ENCODE measurements around the gene ELMO1. TPM values are rescaled to one million over a fixed set of nuclear protein-coding genes. Genes with fewer than 3 reads are reported as not detected.

Gene ELMO1
- total and polyA plus RNA-seq, 11 donors: 6.9 to 38.6 (median 14.7) TPM

GRCh38 chr7:36929791-36930190 lies 518.9 kb downstream of the ELMO1 start:
- Histone ChIP-seq H3K36me3 (no peaks in the 10 kb centered on the region), H3K27ac (no peak overlapping the region), H3K9me3 (peaks cover 0 to 18% (median 0%) of the 10 kb centered on the region in 12 donors), H3K4me1 (no peaks in the 10 kb centered on the region), H3K27me3 (no peaks in the 10 kb centered on the region), H3K4me3 (no peak overlapping the region)
- no peak for TF ChIP-seq POLR2A (IDR thresholded peaks at IDR 0.05)
- no peak for TF ChIP-seq CTCF (IDR thresholded peaks at IDR 0.05)
- intact Hi-C loops (cut with DNase I): no loop called here
- WGBS, 4 donors: 82 to 87% (median 84%) methylated on average over 4 of the region's 4 CpGs
- DNase-seq: no peak
- ATAC-seq: no peak

- intact Hi-C loops (cut with DNase I): no loop called here
- WGBS, 4 donors: 88 to 96% (median 92%) methylated on average over 1 to 2 of the region's 2 CpGs
- Histone ChIP-seq H3K9me3 (peaks cover 0 to 8% (median 0%) of the 10 kb centered on the region in 12 donors), H3K27me3 (no peaks in the 10 kb centered on the region), H3K27ac (no peak overlapping the region), H3K4me1 (peaks cover 0 to 3% (median 0%) of the 10 kb centered on the region in 12 donors), H3K36me3 (no peaks in the 10 kb centered on the region), H3K4me3 (no peak overlapping the region)
- ATAC-seq (no peak), DNase-seq (no peak)
- TF ChIP-seq CTCF (IDR thresholded peaks at IDR 0.05): no peak
- TF ChIP-seq POLR2A (IDR thresholded peaks at IDR 0.05): no peak
Observed at GRCh38 chr7:36928718-36929117, 519.9 kb downstream of the ELMO1 start.

DNA sequence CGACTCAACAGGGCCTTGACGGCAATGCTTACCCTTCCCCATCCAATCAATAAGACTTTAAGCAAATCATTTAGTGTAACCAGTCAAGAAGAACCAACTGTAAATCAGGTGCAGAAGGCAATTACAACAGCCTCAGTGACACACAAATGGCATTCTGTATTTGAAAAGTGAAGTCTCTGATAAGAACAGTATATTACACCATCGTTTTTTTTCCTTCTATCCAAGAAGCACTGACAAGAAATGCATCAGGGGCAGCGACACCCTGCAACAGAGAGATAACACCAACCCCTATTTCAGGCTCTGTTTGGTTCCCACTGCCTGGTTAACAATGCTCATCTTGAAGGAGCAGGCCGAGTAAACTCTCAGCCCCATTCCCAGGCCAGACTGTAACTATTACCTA lies 520.4 kb downstream of the ELMO1 start:
- intact Hi-C loops (cut with DNase I): no loop called here
- ATAC-seq (no peak), DNase-seq (no peak)
- WGBS, 4 donors: 76 to 88% (median 82%) methylated on average over 5 of the region's 5 CpGs
- Histone ChIP-seq H3K4me1 (peaks cover 0 to 7% (median 0%) of the 10 kb centered on the region in 12 donors), H3K9me3 (peaks cover 0 to 8% (median 0%) of the 10 kb centered on the region in 12 donors), H3K27ac (no peak overlapping the region), H3K36me3 (no peaks in the 10 kb centered on the region), H3K27me3 (no peaks in the 10 kb centered on the region), H3K4me3 (no peak overlapping the region)
- TF ChIP-seq POLR2A (IDR thresholded peaks at IDR 0.05) (no peak), CTCF (IDR thresholded peaks at IDR 0.05) (no peak)

DNA sequence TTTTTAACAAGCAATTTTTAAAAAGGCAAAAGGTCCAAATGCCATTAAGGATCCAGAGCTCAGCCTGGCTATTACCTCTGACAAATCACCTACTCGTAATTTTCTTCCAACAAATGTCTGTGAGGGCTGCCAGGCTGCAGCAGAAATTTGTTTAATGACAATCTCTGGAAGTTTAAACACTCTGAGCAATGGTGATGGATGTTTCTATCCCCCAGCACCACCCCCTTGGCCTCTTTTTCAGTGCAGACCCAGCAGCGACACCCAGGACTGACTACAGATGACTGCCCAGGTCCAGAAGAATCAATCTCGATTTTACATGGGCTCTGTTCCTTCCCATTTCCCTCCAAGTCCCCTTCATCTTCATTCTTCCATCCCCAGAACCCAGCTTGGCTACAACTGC lies 523.0 kb downstream of the ELMO1 start:
- intact Hi-C loops (cut with DNase I): no loop called here
- WGBS, 4 donors: 86 to 91% (median 88%) methylated on average over 3 of the region's 3 CpGs

GRCh38 chr7:36925207-36925606 lies 523.5 kb downstream of the ELMO1 start:
- no peaks in the 10 kb centered on the region for H3K36me3 ChIP-seq
- no peak for DNase-seq
- TF ChIP-seq CTCF (IDR thresholded peaks at IDR 0.05): no peak
- TF ChIP-seq POLR2A (IDR thresholded peaks at IDR 0.05): no peak
- intact Hi-C loops (cut with DNase I): no loop called here
- no peak overlapping the region for H3K4me3 ChIP-seq
- peaks cover 0 to 8% (median 0%) of the 10 kb centered on the region in 12 donors for H3K4me1 ChIP-seq
- 77 to 86% (median 79%) methylated on average over 5 of the region's 5 CpGs for WGBS, 4 donors
- H3K27ac ChIP-seq: no peak overlapping the region
- ATAC-seq: no peak
- peaks cover 0 to 12% (median 0%) of the 10 kb centered on the region in 12 donors for H3K9me3 ChIP-seq
- H3K27me3 ChIP-seq: no peaks in the 10 kb centered on the region

More for the DNA sequence above, 523.0 kb downstream of the ELMO1 start:
- H3K27me3 ChIP-seq: no peaks in the 10 kb centered on the region
- no peak overlapping the region for H3K4me3 ChIP-seq
- peaks cover 0 to 12% (median 0%) of the 10 kb centered on the region in 12 donors for H3K9me3 ChIP-seq
- DNase-seq: no peak
- no peak for TF ChIP-seq POLR2A (IDR thresholded peaks at IDR 0.05)
- no peaks in the 10 kb centered on the region for H3K36me3 ChIP-seq
- ATAC-seq: no peak
- H3K27ac ChIP-seq: no peak overlapping the region
- peaks cover 0 to 8% (median 0%) of the 10 kb centered on the region in 12 donors for H3K4me1 ChIP-seq

Measured in heart left ventricle (tissue), 16 donors.